ENCODE measurements around the gene TNFRSF12A. TPM values are rescaled to one million over a fixed set of nuclear protein-coding genes. Genes with fewer than 3 reads are reported as not detected.

TNFRSF12A gene
- total and polyA plus RNA-seq, 2 of the 4 experiments (the other 2 are of a cell fraction): 103 to 304 TPM

- Histone ChIP-seq H2BK120ac (ENCODE audit: low read depth, low read length) (no peak overlapping the region), H3K9me1 (ENCODE audit: insufficient read depth, low read length) (no peaks in the 10 kb centered on the region), H3K4ac (ENCODE audit: low read depth, low read length) (no peak overlapping the region), H2BK20ac (ENCODE audit: low read depth, low read length) (no peak overlapping the region), H3K36me3 (ENCODE audit: control insufficient read depth, insufficient read depth, low read length) (peaks cover 11% of the 10 kb centered on the region; the same call in 1 of the 2 replicates), H3K4me1 (ENCODE audit: control insufficient read depth, insufficient read depth, low read length) (no peaks in the 10 kb centered on the region), H2AK9ac (replicated peaks; ENCODE audit: low read depth, low read length, poor library complexity) (peak overlapping the region; percentile 57), H2AK5ac (ENCODE audit: low read depth, low read length) (no peak overlapping the region), H3K18ac (ENCODE audit: low read depth, low read length) (no peak overlapping the region), H3K79me1 (ENCODE audit: low read depth in 1 of 2, low read length in 2 of 2) (no peaks in the 10 kb centered on the region), H3K23ac (ENCODE audit: low read depth, low read length) (no peak overlapping the region), H3K14ac (replicated peaks; ENCODE audit: low read depth, low read length) (no peak overlapping the region), H4K20me1 (ENCODE audit: insufficient read depth, low read length) (peaks cover 7% of the 10 kb centered on the region; the same call in 1 of the 2 replicates), H3K4me2 (ENCODE audit: low read depth, low read length) (no peak overlapping the region), H3K9me3 (ENCODE audit: control insufficient read depth, insufficient read depth, low read length) (no peaks in the 10 kb centered on the region), H3K27me3 (ENCODE audit: control insufficient read depth, insufficient read depth, low read length) (peaks cover 41% of the 10 kb centered on the region), H3K56ac (ENCODE audit: extremely low read depth, insufficient read depth, low read length) (no peak overlapping the region), H3K27ac (ENCODE audit: insufficient read depth, low read length) (no peak overlapping the region), H2BK5ac (ENCODE audit: low read depth, low read length, poor library complexity, severe bottlenecking) (no peak overlapping the region), H2BK15ac (ENCODE audit: low read depth, low read length) (no peak overlapping the region), H3K4me3 (ENCODE audit: insufficient read depth, low read depth, low read length) (no peak overlapping the region), H4K91ac (ENCODE audit: insufficient read depth, low read depth, low read length) (no peak overlapping the region), H4K8ac (ENCODE audit: low read depth in 2 of 2, low read length in 2 of 2) (no peak overlapping the region), H2AFZ (replicated peaks; ENCODE audit: low read length, poor library complexity) (no peak overlapping the region), H3K9ac (ENCODE audit: low read depth, low read length) (no peak overlapping the region), H4K5ac (ENCODE audit: low read depth, low read length) (no peak overlapping the region)
- dilution Hi-C loops (cut with HindIII; ENCODE audit: low sequenced_read_pairs, unreplicated experiment) (no loop called here), in situ Hi-C loops (cut with MboI; ENCODE audit: low sequenced_read_pairs) (no loop called here), intact Hi-C loops (cut with micrococcal nuclease) (no loop called here)
- ChIA-PET POLR2A (ENCODE audit: unreplicated experiment) (interaction anchor here (1.6 kb wide), 1 partner anchor 9 kb away, joined by 7 read pairs; no protein-coding TSS in a partner anchor), CTCF (interaction anchor here (0.7 to 1.7 kb wide), 7 partner anchors 7 to 231 kb away, joined by 3 to 12 read pairs (median 4); partner anchors contain the start of genes HCFC1R1 and TNFRSF12A)
- BruUV-seq (replicated peaks): no TSS peak
- DNase-seq (no peak), ATAC-seq (ENCODE audit: low read depth) (no peak)
- WGBS, 2 experiments (ENCODE audit: extremely low coverage in 2 of 2, insufficient read length in 1 of 2): 75% methylated on average over 18 of the region's 33 CpGs; no CpG with 5 or more reads in 1 of the 2 experiments
- TF ChIP-seq FOS (IDR thresholded peaks at IDR 0.05; ENCODE audit: low read depth, low read length): no peak
- TF ChIP-seq POLR2A (IDR thresholded peaks at IDR 0.05; ENCODE audit: low read depth, low read length): peak; percentile 31; the same call in 1 of the 2 replicates
Measured at GRCh38 chr16:3030222-3031212, 10.3 kb downstream of the TNFRSF12A start.

Measured in IMR-90 (cell line).